Stimulated activated CD4-positive, alpha-beta T cell treated with anti-CD3 and anti-CD28 coated beads, Interleukin-1b, Interleukin-23, amount 100 ng/mL, for 1 hour (primary cell): ENCODE results near the gene FAM222B.
"Not testable (repeated sequence)": the region's sequence is repeated elsewhere in the genome, so short reads cannot be mapped to it uniquely, and the experiment has no call there.

Experiments
- DNase-seq, 2 donors: peaks; one replicate each; pipeline ENCODE4 v3.0.0-alpha.2; 2020; ENCODE audit warnings: low read depth in 2 of 2

FAM222B gene

GRCh38 chr17:28842282-28843012 lies at the start of gene FAM222B:
Gene FAM222B, minus strand, starts transcription at chr17:28842790. Its CDS starts 76,123 bp downstream, at chr17:28766667.
- DNase-seq: peak; percentile 66 to 71

- DNase-seq: no peak
Measured at GRCh38 chr17:28892024-28892423, 49.4 kb upstream of the FAM222B start.

GRCh38 chr17:28891201-28891600 lies 48.6 kb upstream of the FAM222B start:
- no peak for DNase-seq

- DNase-seq: no peak
Measured at GRCh38 chr17:28889996-28890395, 47.4 kb upstream of the FAM222B start.

- no peak for DNase-seq
Measured at GRCh38 chr17:28888832-28889231, 46.2 kb upstream of the FAM222B start.

- DNase-seq: no peak
Measured at GRCh38 chr17:28887871-28888471, 45.4 kb upstream of the FAM222B start.

GRCh38 chr17:28885951-28886350 lies 43.4 kb upstream of the FAM222B start:
- DNase-seq: no peak

- no peak for DNase-seq
Measured at GRCh38 chr17:28885363-28885762, 42.8 kb upstream of the FAM222B start.

GRCh38 chr17:28883967-28884702 lies 41.5 kb upstream of the FAM222B start:
- no peak for DNase-seq

GRCh38 chr17:28882154-28882895 lies 39.7 kb upstream of the FAM222B start:
- DNase-seq: no peak

- DNase-seq: no peak
Measured at GRCh38 chr17:28881533-28882056, 39.0 kb upstream of the FAM222B start.

GRCh38 chr17:28880572-28880945 lies 38.0 kb upstream of the FAM222B start:
- DNase-seq: no peak

- no peak for DNase-seq
Measured at GRCh38 chr17:28879886-28880571, 37.4 kb upstream of the FAM222B start.

- DNase-seq: no peak
Measured at GRCh38 chr17:28878981-28879380, 36.4 kb upstream of the FAM222B start.

GRCh38 chr17:28878158-28878910 lies 35.7 kb upstream of the FAM222B start:
- no peak for DNase-seq

GRCh38 chr17:28877150-28877711 lies 34.6 kb upstream of the FAM222B start:
- DNase-seq: not testable (repeated sequence)

- no peak for DNase-seq
Measured at GRCh38 chr17:28875848-28876550, 33.4 kb upstream of the FAM222B start.

GRCh38 chr17:28874750-28875149 lies 32.2 kb upstream of the FAM222B start:
- DNase-seq: no peak

- DNase-seq: no peak
Measured at GRCh38 chr17:28873839-28874238, 31.2 kb upstream of the FAM222B start.
